ENCODE results near the gene MAN1A2. TPM values are rescaled to one million over a fixed set of nuclear protein-coding genes. Genes with fewer than 3 reads are reported as not detected.
"Not testable (repeated sequence)": the region's sequence is repeated elsewhere in the genome, so short reads cannot be mapped to it uniquely, and the experiment has no call there.

MAN1A2 gene
- total RNA-seq, 1 donor from 2014 or later = 35.3 TPM

- intact Hi-C loops (cut with micrococcal nuclease) = no loop called here
These were observed 186.2 kb downstream of the MAN1A2 start for GRCh38 chr1:117553471-117553870.

GRCh38 chr1:117555806-117556205, 188.6 kb downstream of the MAN1A2 start:
- intact Hi-C loops (cut with micrococcal nuclease) = no loop called here

GRCh38 chr1:117556341-117556740, 189.1 kb downstream of the MAN1A2 start:
- intact Hi-C loops (cut with micrococcal nuclease) = no loop called here

- intact Hi-C loops (cut with micrococcal nuclease) = no loop called here
These were observed 189.7 kb downstream of the MAN1A2 start for GRCh38 chr1:117556976-117557375.

GRCh38 chr1:117558451-117558850, 191.2 kb downstream of the MAN1A2 start:
- intact Hi-C loops (cut with micrococcal nuclease) = not testable (repeated sequence)

- intact Hi-C loops (cut with micrococcal nuclease) = no loop called here
These were observed 191.9 kb downstream of the MAN1A2 start for GRCh38 chr1:117559139-117559538.

- intact Hi-C loops (cut with micrococcal nuclease) = no loop called here
These were observed 192.7 kb downstream of the MAN1A2 start for GRCh38 chr1:117559985-117560384.

- intact Hi-C loops (cut with micrococcal nuclease) = no loop called here
These were observed 193.8 kb downstream of the MAN1A2 start for GRCh38 chr1:117561071-117561470.

GRCh38 chr1:117561551-117561950, 194.3 kb downstream of the MAN1A2 start:
- intact Hi-C loops (cut with micrococcal nuclease) = no loop called here

GRCh38 chr1:117562581-117563491, 195.6 kb downstream of the MAN1A2 start:
- intact Hi-C loops (cut with micrococcal nuclease) = no loop called here

- intact Hi-C loops (cut with micrococcal nuclease) = no loop called here
These were observed 196.2 kb downstream of the MAN1A2 start for GRCh38 chr1:117563492-117563875.

GRCh38 chr1:117564227-117565075, 197.2 kb downstream of the MAN1A2 start:
- intact Hi-C loops (cut with micrococcal nuclease) = no loop called here

- intact Hi-C loops (cut with micrococcal nuclease) = no loop called here
These were observed 197.9 kb downstream of the MAN1A2 start for GRCh38 chr1:117565076-117565556.

- intact Hi-C loops (cut with micrococcal nuclease) = no loop called here
These were observed 198.7 kb downstream of the MAN1A2 start for GRCh38 chr1:117565745-117566455.

- intact Hi-C loops (cut with micrococcal nuclease) = no loop called here
These were observed 199.3 kb downstream of the MAN1A2 start for GRCh38 chr1:117566556-117566955.

GRCh38 chr1:117567435-117567834, 200.2 kb downstream of the MAN1A2 start:
- intact Hi-C loops (cut with micrococcal nuclease) = no loop called here

GRCh38 chr1:117567976-117568375, 200.7 kb downstream of the MAN1A2 start:
- intact Hi-C loops (cut with micrococcal nuclease) = no loop called here

- intact Hi-C loops (cut with micrococcal nuclease) = no loop called here
These were observed 201.8 kb downstream of the MAN1A2 start for GRCh38 chr1:117568999-117569398.

GRCh38 chr1:117569856-117570255, 202.6 kb downstream of the MAN1A2 start:
- intact Hi-C loops (cut with micrococcal nuclease) = no loop called here

- intact Hi-C loops (cut with micrococcal nuclease) = no loop called here
These were observed 203.8 kb downstream of the MAN1A2 start for GRCh38 chr1:117570988-117571409.

GRCh38 chr1:117571496-117571895, 204.2 kb downstream of the MAN1A2 start:
- intact Hi-C loops (cut with micrococcal nuclease) = no loop called here

Data from T-helper 2 cell treated with Interferon-gamma antibody and Interleukin-4, amounts not matched to agents 100 ng/mL and 5 ng/mL, for 36 hours (primary cell).